ENCODE results near the gene RFT1.

DNA sequence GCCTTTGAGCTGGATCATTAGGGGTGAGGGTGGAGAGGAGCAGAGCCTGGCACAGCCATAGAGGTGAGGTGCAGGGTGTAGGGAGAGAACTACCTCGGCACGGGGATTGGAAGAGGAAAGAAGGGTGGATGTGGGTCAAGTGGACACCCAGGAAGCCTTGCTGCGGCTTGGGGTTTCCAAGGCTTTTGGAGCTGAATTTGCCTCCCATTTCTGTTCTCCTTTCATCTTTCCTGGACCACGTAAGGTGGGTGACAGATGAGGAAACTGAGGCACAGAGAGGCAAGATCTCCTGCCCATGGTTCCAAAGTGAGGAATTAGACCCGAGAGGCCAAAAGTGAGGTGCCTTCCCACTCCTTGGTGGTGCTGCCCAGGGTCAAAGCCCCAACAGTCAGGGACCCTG lies 48.9 kb downstream of the RFT1 start:
- TF ChIP-seq, protein P1, sequence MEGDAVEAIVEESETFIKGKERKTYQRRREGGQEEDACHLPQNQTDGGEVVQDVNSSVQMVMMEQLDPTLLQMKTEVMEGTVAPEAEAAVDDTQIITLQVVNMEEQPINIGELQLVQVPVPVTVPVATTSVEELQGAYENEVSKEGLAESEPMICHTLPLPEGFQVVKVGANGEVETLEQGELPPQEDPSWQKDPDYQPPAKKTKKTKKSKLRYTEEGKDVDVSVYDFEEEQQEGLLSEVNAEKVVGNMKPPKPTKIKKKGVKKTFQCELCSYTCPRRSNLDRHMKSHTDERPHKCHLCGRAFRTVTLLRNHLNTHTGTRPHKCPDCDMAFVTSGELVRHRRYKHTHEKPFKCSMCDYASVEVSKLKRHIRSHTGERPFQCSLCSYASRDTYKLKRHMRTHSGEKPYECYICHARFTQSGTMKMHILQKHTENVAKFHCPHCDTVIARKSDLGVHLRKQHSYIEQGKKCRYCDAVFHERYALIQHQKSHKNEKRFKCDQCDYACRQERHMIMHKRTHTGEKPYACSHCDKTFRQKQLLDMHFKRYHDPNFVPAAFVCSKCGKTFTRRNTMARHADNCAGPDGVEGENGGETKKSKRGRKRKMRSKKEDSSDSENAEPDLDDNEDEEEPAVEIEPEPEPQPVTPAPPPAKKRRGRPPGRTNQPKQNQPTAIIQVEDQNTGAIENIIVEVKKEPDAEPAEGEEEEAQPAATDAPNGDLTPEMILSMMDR (IDR thresholded peaks at IDR 0.05) = no peak
- TF ChIP-seq POLR2AphosphoS5 (IDR thresholded peaks at IDR 0.05) = no peak
- no peak for TF ChIP-seq POLR2A (IDR thresholded peaks at IDR 0.05; ENCODE audit: low read depth)

All from esophagus muscularis mucosa (tissue), 3 donors.